Measurements from ENCODE around the gene ERBB2. TPM values are rescaled to one million over a fixed set of nuclear protein-coding genes. Genes with fewer than 3 reads are reported as not detected.

ERBB2 gene
- total and polyA plus RNA-seq, 4 donors: 32.8 to 92.5 (median 49.0) TPM

- H3K4me3 ChIP-seq (ENCODE audit: low read depth, low read length): no peak overlapping the region
- H3K4me1 ChIP-seq (ENCODE audit: control insufficient read depth, insufficient read depth, low read length): no peaks in the 10 kb centered on the region
- H3K27me3 ChIP-seq (ENCODE audit: control insufficient read depth, insufficient read depth, low read length): peaks cover 4% of the 10 kb centered on the region
- no peaks in the 10 kb centered on the region for H3K36me3 ChIP-seq (ENCODE audit: control insufficient read depth, insufficient read depth, low read length)
- DNase-seq (ENCODE audit: low read depth in 4 of 6, low spot score in 6 of 6): no peak
- H3K9me3 ChIP-seq (ENCODE audit: control insufficient read depth, insufficient read depth, low read length): no peaks in the 10 kb centered on the region
- H3K27ac ChIP-seq (ENCODE audit: low read depth, low read length): no peak overlapping the region
Observed at GRCh38 chr17:39772415-39772814, 72.6 kb downstream of the ERBB2 start.

GRCh38 chr17:39772987-39773934 lies 73.4 kb downstream of the ERBB2 start:
- 100% methylated on average over 3 of the region's 7 CpGs for WGBS (ENCODE audit: insufficient coverage)
- DNase-seq (ENCODE audit: low read depth in 4 of 6, low spot score in 6 of 6): no peak
- no peaks in the 10 kb centered on the region for H3K9me3 ChIP-seq (ENCODE audit: control insufficient read depth, insufficient read depth, low read length)
- H3K36me3 ChIP-seq (ENCODE audit: control insufficient read depth, insufficient read depth, low read length): no peaks in the 10 kb centered on the region
- no peak overlapping the region for H3K27ac ChIP-seq (ENCODE audit: low read depth, low read length)
- no peaks in the 10 kb centered on the region for H3K4me1 ChIP-seq (ENCODE audit: control insufficient read depth, insufficient read depth, low read length)
- peaks cover 4% of the 10 kb centered on the region for H3K27me3 ChIP-seq (ENCODE audit: control insufficient read depth, insufficient read depth, low read length)
- H3K4me3 ChIP-seq (ENCODE audit: low read depth, low read length): no peak overlapping the region

GRCh38 chr17:39774047-39774446 lies 74.2 kb downstream of the ERBB2 start:
- H3K4me3 ChIP-seq (ENCODE audit: low read depth, low read length): no peak overlapping the region
- no peak overlapping the region for H3K27ac ChIP-seq (ENCODE audit: low read depth, low read length)
- DNase-seq (ENCODE audit: low read depth in 4 of 6, low spot score in 6 of 6): no peak
- no CpG with 5 or more reads among the region's 4 CpGs for WGBS (ENCODE audit: insufficient coverage)
- no peaks in the 10 kb centered on the region for H3K36me3 ChIP-seq (ENCODE audit: control insufficient read depth, insufficient read depth, low read length)
- H3K27me3 ChIP-seq (ENCODE audit: control insufficient read depth, insufficient read depth, low read length): peaks cover 4% of the 10 kb centered on the region
- H3K4me1 ChIP-seq (ENCODE audit: control insufficient read depth, insufficient read depth, low read length): no peaks in the 10 kb centered on the region
- no peaks in the 10 kb centered on the region for H3K9me3 ChIP-seq (ENCODE audit: control insufficient read depth, insufficient read depth, low read length)

- Histone ChIP-seq H3K27ac (ENCODE audit: low read depth, low read length) (no peak overlapping the region), H3K36me3 (ENCODE audit: control insufficient read depth, insufficient read depth, low read length) (no peaks in the 10 kb centered on the region), H3K4me3 (ENCODE audit: low read depth, low read length) (no peak overlapping the region), H3K27me3 (ENCODE audit: control insufficient read depth, insufficient read depth, low read length) (peaks cover 4% of the 10 kb centered on the region), H3K4me1 (ENCODE audit: control insufficient read depth, insufficient read depth, low read length) (no peaks in the 10 kb centered on the region), H3K9me3 (ENCODE audit: control insufficient read depth, insufficient read depth, low read length) (no peaks in the 10 kb centered on the region)
- DNase-seq (ENCODE audit: low read depth in 4 of 6, low spot score in 6 of 6): no peak
- no CpG with 5 or more reads among the region's 2 CpGs for WGBS (ENCODE audit: insufficient coverage)
Observed at GRCh38 chr17:39775031-39775430, 75.2 kb downstream of the ERBB2 start.

GRCh38 chr17:39776252-39776651 lies 76.4 kb downstream of the ERBB2 start:
- no peak for DNase-seq (ENCODE audit: low read depth in 4 of 6, low spot score in 6 of 6)
- H3K9me3 ChIP-seq (ENCODE audit: control insufficient read depth, insufficient read depth, low read length): no peaks in the 10 kb centered on the region
- no peaks in the 10 kb centered on the region for H3K36me3 ChIP-seq (ENCODE audit: control insufficient read depth, insufficient read depth, low read length)
- H3K4me3 ChIP-seq (ENCODE audit: low read depth, low read length): no peak overlapping the region
- H3K4me1 ChIP-seq (ENCODE audit: control insufficient read depth, insufficient read depth, low read length): no peaks in the 10 kb centered on the region
- no peak overlapping the region for H3K27ac ChIP-seq (ENCODE audit: low read depth, low read length)
- H3K27me3 ChIP-seq (ENCODE audit: control insufficient read depth, insufficient read depth, low read length): peaks cover 4% of the 10 kb centered on the region

- 81% methylated on average over 3 of the region's 11 CpGs for WGBS (ENCODE audit: insufficient coverage)
- no peaks in the 10 kb centered on the region for H3K36me3 ChIP-seq (ENCODE audit: control insufficient read depth, insufficient read depth, low read length)
- H3K27ac ChIP-seq (ENCODE audit: low read depth, low read length): no peak overlapping the region
- H3K27me3 ChIP-seq (ENCODE audit: control insufficient read depth, insufficient read depth, low read length): peaks cover 8% of the 10 kb centered on the region
- DNase-seq (ENCODE audit: low read depth in 4 of 6, low spot score in 6 of 6): no peak
- no peaks in the 10 kb centered on the region for H3K9me3 ChIP-seq (ENCODE audit: control insufficient read depth, insufficient read depth, low read length)
- no peaks in the 10 kb centered on the region for H3K4me1 ChIP-seq (ENCODE audit: control insufficient read depth, insufficient read depth, low read length)
- H3K4me3 ChIP-seq (ENCODE audit: low read depth, low read length): no peak overlapping the region
Observed at GRCh38 chr17:39777534-39778365, 77.9 kb downstream of the ERBB2 start.

Small RNAs within 50 kb of the gene (small RNA-seq; reads per million reads assigned to genes)
- 0.08 reads per million for gene MIR4728 (ENCODE audit: low replicate concordance)

Other genes starting within 250 kb of the ERBB2 start
- 10 to 100 TPM; 29.0 to 29.7 TPM for gene MED1, start 248.8 kb upstream of the ERBB2 start, total RNA-seq
- 10 to 100 TPM; 30.1 to 36.5 TPM for gene MED1, start 248.8 kb upstream of the ERBB2 start, polyA plus RNA-seq (ENCODE audit: insufficient read length in 2 of 2)
- gene CDK12, start 238.6 kb upstream of the ERBB2 start, total RNA-seq: 10 to 100 TPM; 23.9 to 44.3 TPM
- 10 to 100 TPM; 32.3 to 33.9 TPM for gene CDK12, start 238.6 kb upstream of the ERBB2 start, polyA plus RNA-seq (ENCODE audit: insufficient read length in 2 of 2)
- 1 to 10 TPM; 1.6 to 2.5 TPM for gene NEUROD2, start 92.1 kb upstream of the ERBB2 start, total RNA-seq
- 10 to 100 TPM; 10.8 to 14.1 TPM for gene NEUROD2, start 92.1 kb upstream of the ERBB2 start, polyA plus RNA-seq (ENCODE audit: insufficient read length in 2 of 2)
- 100 to 1,000 TPM in 1 of 2 donors, 10 to 100 TPM in 1; 16.5 to 329 TPM for gene PPP1R1B, start 73.1 kb upstream of the ERBB2 start, total RNA-seq
- gene PPP1R1B, start 73.1 kb upstream of the ERBB2 start, polyA plus RNA-seq (ENCODE audit: insufficient read length in 2 of 2): 10 to 100 TPM; 20.2 to 75.9 TPM
- gene STARD3, start 62.9 kb upstream of the ERBB2 start, total RNA-seq: 10 to 100 TPM; 17.2 to 33.4 TPM
- 10 to 100 TPM; 65.4 to 76.8 TPM for gene STARD3, start 62.9 kb upstream of the ERBB2 start, polyA plus RNA-seq (ENCODE audit: insufficient read length in 2 of 2)
- 1 to 10 TPM in 1 of 2 donors, under 1 TPM in 1; 0.30 to 1.6 TPM for gene TCAP, start 34.7 kb upstream of the ERBB2 start, total RNA-seq
- 1 to 10 TPM; 5.0 to 6.0 TPM for gene TCAP, start 34.7 kb upstream of the ERBB2 start, polyA plus RNA-seq (ENCODE audit: insufficient read length in 2 of 2)
- 1 to 10 TPM in 1 of 2 donors, under 1 TPM in 1; 0.99 to 6.1 TPM for gene PNMT, start 31.6 kb upstream of the ERBB2 start, total RNA-seq
- 1 to 10 TPM; 5.8 to 6.2 TPM for gene PNMT, start 31.6 kb upstream of the ERBB2 start, polyA plus RNA-seq (ENCODE audit: insufficient read length in 2 of 2)
- gene PGAP3, start 12.0 kb upstream of the ERBB2 start, total RNA-seq: 10 to 100 TPM in 1 of 2 donors, 1 to 10 TPM in 1; 9.7 to 30.0 TPM
- 10 to 100 TPM; 21.9 to 30.4 TPM for gene PGAP3, start 12.0 kb upstream of the ERBB2 start, polyA plus RNA-seq (ENCODE audit: insufficient read length in 2 of 2)
- gene MIEN1, start 30.5 kb downstream of the ERBB2 start, total RNA-seq: 10 to 100 TPM; 14.5 to 49.5 TPM
- 10 to 100 TPM; 71.5 to 71.7 TPM for gene MIEN1, start 30.5 kb downstream of the ERBB2 start, polyA plus RNA-seq (ENCODE audit: insufficient read length in 2 of 2)
- 1 to 10 TPM in 1 of 2 donors, not detected in 1; 2.6 TPM for gene GRB7, start 37.9 kb downstream of the ERBB2 start, total RNA-seq
- gene GRB7, start 37.9 kb downstream of the ERBB2 start, polyA plus RNA-seq (ENCODE audit: insufficient read length in 2 of 2): under 1 TPM; 0.43 to 0.54 TPM
- gene IKZF3, start 164.2 kb downstream of the ERBB2 start, total RNA-seq: under 1 TPM; 0.17 to 0.30 TPM
- under 1 TPM; 0.08 to 0.20 TPM for gene IKZF3, start 164.2 kb downstream of the ERBB2 start, polyA plus RNA-seq (ENCODE audit: insufficient read length in 2 of 2)
- not detected for gene ZPBP2, start 168.1 kb downstream of the ERBB2 start, total RNA-seq
- not detected for gene ZPBP2, start 168.1 kb downstream of the ERBB2 start, polyA plus RNA-seq (ENCODE audit: insufficient read length in 2 of 2)
- gene GSDMB, start 218.6 kb downstream of the ERBB2 start, total RNA-seq: 1 to 10 TPM; 7.9 to 8.8 TPM
- gene GSDMB, start 218.6 kb downstream of the ERBB2 start, polyA plus RNA-seq (ENCODE audit: insufficient read length in 2 of 2): 10 to 100 TPM; 11.3 to 26.2 TPM
- gene ORMDL3, start 227.5 kb downstream of the ERBB2 start, total RNA-seq: 100 to 1,000 TPM in 1 of 2 donors, 10 to 100 TPM in 1; 42.2 to 154 TPM
- 10 to 100 TPM; 87.6 to 97.9 TPM for gene ORMDL3, start 227.5 kb downstream of the ERBB2 start, polyA plus RNA-seq (ENCODE audit: insufficient read length in 2 of 2)
- gene LRRC3C, start 227.7 kb downstream of the ERBB2 start, total RNA-seq: not detected
- not detected for gene LRRC3C, start 227.7 kb downstream of the ERBB2 start, polyA plus RNA-seq (ENCODE audit: insufficient read length in 2 of 2)